ENCODE data around the gene PI4KB. TPM values are rescaled to one million over a fixed set of nuclear protein-coding genes. Genes with fewer than 3 reads are reported as not detected.

PI4KB gene
- total and polyA plus RNA-seq, 9 of the 15 experiments (the other 6 are each of a cell fraction or from before 2014, with no cell fraction given) = 3.1 to 65.4 (median 45.1) TPM

GRCh38 chr1:151281225-151281968, 45.8 kb downstream of the PI4KB start (continued):
- TF ChIP-seq KHSRP (IDR thresholded peaks at IDR 0.05) (peak; percentile 78), POLR2AphosphoS2 (IDR thresholded peaks at IDR 0.05; ENCODE audit: low read length) (peak; percentile 86; the same call in 1 of the 2 replicates), KDM5B (IDR thresholded peaks at IDR 0.05; ENCODE audit: insufficient replicate concordance, low read depth, low read length) (peak; percentile 64), ELF2 (CRISPR knock-in tag; IDR thresholded peaks at IDR 0.05) (peak; percentile 83), ZNF277 (CRISPR knock-in tag; IDR thresholded peaks at IDR 0.05; ENCODE audit: borderline replicate concordance) (no peak), ZNF583 (CRISPR knock-in tag; IDR thresholded peaks at IDR 0.05) (0 out of 2 replicates have a peak, but pooled peaks have one; percentile 16), ARID4B (CRISPR knock-in tag; IDR thresholded peaks at IDR 0.05) (peak; percentile 89), UBTF (IDR thresholded peaks at IDR 0.05; ENCODE audit: borderline replicate concordance in 1 of 2, low read depth in 2 of 2, low read length in 2 of 2) (0 out of 4 replicates have a peak, but pooled peaks of 1 of the 2 experiments have one; percentile 33), CBFB (CRISPR knock-in tag; IDR thresholded peaks at IDR 0.05) (peak; percentile 96), ZNF431 (CRISPR knock-in tag; IDR thresholded peaks at IDR 0.05) (peak; percentile 34; the same call in 1 of the 2 replicates), RNF2 (IDR thresholded peaks at IDR 0.05) (peak; percentile 90), MAZ (CRISPR knock-in tag; conservative IDR thresholded peaks at IDR 0.05 in 1 of 2, IDR thresholded peaks at IDR 0.05 in 1 of 2) (peak; percentile 62 to 92; a peak in 3 of 4 replicates), GATA2 (CRISPR knock-in tag; IDR thresholded peaks at IDR 0.05) (no peak), CEBPB (tag; IDR thresholded peaks at IDR 0.05) (peak; percentile 96), MCM5 (IDR thresholded peaks at IDR 0.05; ENCODE audit: low read depth) (no peak), ESRRA (IDR thresholded peaks at IDR 0.05; ENCODE audit: borderline replicate concordance, low read depth) (peak; percentile 83)
- TF ChIP-seq, protein P1, sequence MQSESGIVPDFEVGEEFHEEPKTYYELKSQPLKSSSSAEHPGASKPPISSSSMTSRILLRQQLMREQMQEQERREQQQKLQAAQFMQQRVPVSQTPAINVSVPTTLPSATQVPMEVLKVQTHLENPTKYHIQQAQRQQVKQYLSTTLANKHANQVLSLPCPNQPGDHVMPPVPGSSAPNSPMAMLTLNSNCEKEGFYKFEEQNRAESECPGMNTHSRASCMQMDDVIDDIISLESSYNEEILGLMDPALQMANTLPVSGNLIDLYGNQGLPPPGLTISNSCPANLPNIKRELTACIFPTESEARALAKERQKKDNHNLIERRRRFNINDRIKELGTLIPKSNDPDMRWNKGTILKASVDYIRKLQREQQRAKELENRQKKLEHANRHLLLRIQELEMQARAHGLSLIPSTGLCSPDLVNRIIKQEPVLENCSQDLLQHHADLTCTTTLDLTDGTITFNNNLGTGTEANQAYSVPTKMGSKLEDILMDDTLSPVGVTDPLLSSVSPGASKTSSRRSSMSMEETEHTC (IDR thresholded peaks at IDR 0.05) = no peak
